Measurements from ENCODE around the gene MAGI2.

DNA sequence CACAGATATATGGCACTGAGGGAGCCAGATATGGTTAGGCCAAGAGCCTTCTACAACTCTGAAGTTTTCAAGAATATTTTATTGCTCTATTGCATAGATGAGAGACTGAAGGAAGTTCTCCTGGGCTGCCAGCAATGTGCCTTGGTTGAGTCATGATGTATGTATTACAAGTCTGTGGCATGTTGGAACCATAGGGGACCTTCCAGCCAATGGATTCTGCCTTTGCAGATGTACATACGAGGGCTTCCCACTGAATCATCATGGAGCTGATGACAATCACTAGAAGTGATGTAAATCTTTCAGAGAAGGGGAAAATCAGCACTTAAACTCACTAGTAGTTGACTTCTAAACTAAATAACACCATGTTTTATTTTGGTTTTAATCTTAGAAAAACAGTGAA lies 1235.4 kb downstream of the MAGI2 start:
- TF ChIP-seq, protein P1, sequence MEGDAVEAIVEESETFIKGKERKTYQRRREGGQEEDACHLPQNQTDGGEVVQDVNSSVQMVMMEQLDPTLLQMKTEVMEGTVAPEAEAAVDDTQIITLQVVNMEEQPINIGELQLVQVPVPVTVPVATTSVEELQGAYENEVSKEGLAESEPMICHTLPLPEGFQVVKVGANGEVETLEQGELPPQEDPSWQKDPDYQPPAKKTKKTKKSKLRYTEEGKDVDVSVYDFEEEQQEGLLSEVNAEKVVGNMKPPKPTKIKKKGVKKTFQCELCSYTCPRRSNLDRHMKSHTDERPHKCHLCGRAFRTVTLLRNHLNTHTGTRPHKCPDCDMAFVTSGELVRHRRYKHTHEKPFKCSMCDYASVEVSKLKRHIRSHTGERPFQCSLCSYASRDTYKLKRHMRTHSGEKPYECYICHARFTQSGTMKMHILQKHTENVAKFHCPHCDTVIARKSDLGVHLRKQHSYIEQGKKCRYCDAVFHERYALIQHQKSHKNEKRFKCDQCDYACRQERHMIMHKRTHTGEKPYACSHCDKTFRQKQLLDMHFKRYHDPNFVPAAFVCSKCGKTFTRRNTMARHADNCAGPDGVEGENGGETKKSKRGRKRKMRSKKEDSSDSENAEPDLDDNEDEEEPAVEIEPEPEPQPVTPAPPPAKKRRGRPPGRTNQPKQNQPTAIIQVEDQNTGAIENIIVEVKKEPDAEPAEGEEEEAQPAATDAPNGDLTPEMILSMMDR (IDR thresholded peaks at IDR 0.05; ENCODE audit: low read depth, low read length, missing input control): no peak
- TF ChIP-seq SP1 (IDR thresholded peaks at IDR 0.05) (no peak), JUND (IDR thresholded peaks at IDR 0.05) (no peak), FOXA1 (IDR thresholded peaks at IDR 0.05) (no peak), TAF1 (conservative IDR thresholded peaks at IDR 0.05) (no peak), RAD21 (IDR thresholded peaks at IDR 0.05) (no peak), FOXA2 (IDR thresholded peaks at IDR 0.05) (no peak), YY1 (IDR thresholded peaks at IDR 0.05) (no peak), RXRA (IDR thresholded peaks at IDR 0.05) (no peak), GABPA (IDR thresholded peaks at IDR 0.05 in 1 of 2, conservative IDR thresholded peaks at IDR 0.05 in 1 of 2) (no peak)
- TF ChIP-seq, protein P2, sequence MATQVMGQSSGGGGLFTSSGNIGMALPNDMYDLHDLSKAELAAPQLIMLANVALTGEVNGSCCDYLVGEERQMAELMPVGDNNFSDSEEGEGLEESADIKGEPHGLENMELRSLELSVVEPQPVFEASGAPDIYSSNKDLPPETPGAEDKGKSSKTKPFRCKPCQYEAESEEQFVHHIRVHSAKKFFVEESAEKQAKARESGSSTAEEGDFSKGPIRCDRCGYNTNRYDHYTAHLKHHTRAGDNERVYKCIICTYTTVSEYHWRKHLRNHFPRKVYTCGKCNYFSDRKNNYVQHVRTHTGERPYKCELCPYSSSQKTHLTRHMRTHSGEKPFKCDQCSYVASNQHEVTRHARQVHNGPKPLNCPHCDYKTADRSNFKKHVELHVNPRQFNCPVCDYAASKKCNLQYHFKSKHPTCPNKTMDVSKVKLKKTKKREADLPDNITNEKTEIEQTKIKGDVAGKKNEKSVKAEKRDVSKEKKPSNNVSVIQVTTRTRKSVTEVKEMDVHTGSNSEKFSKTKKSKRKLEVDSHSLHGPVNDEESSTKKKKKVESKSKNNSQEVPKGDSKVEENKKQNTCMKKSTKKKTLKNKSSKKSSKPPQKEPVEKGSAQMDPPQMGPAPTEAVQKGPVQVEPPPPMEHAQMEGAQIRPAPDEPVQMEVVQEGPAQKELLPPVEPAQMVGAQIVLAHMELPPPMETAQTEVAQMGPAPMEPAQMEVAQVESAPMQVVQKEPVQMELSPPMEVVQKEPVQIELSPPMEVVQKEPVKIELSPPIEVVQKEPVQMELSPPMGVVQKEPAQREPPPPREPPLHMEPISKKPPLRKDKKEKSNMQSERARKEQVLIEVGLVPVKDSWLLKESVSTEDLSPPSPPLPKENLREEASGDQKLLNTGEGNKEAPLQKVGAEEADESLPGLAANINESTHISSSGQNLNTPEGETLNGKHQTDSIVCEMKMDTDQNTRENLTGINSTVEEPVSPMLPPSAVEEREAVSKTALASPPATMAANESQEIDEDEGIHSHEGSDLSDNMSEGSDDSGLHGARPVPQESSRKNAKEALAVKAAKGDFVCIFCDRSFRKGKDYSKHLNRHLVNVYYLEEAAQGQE (IDR thresholded peaks at IDR 0.05): no peak
- TF ChIP-seq, protein P3, sequence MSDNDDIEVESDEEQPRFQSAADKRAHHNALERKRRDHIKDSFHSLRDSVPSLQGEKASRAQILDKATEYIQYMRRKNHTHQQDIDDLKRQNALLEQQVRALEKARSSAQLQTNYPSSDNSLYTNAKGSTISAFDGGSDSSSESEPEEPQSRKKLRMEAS (IDR thresholded peaks at IDR 0.05): no peak
- TF ChIP-seq, protein P4, sequence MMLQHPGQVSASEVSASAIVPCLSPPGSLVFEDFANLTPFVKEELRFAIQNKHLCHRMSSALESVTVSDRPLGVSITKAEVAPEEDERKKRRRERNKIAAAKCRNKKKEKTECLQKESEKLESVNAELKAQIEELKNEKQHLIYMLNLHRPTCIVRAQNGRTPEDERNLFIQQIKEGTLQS (IDR thresholded peaks at IDR 0.05): no peak
- TF ChIP-seq, protein P5, sequence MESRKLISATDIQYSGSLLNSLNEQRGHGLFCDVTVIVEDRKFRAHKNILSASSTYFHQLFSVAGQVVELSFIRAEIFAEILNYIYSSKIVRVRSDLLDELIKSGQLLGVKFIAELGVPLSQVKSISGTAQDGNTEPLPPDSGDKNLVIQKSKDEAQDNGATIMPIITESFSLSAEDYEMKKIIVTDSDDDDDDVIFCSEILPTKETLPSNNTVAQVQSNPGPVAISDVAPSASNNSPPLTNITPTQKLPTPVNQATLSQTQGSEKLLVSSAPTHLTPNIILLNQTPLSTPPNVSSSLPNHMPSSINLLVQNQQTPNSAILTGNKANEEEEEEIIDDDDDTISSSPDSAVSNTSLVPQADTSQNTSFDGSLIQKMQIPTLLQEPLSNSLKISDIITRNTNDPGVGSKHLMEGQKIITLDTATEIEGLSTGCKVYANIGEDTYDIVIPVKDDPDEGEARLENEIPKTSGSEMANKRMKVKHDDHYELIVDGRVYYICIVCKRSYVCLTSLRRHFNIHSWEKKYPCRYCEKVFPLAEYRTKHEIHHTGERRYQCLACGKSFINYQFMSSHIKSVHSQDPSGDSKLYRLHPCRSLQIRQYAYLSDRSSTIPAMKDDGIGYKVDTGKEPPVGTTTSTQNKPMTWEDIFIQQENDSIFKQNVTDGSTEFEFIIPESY (IDR thresholded peaks at IDR 0.05): no peak

Data from liver (tissue), 3 donors.